Measurements from ENCODE around the gene PHF13.

PHF13 gene

DNA sequence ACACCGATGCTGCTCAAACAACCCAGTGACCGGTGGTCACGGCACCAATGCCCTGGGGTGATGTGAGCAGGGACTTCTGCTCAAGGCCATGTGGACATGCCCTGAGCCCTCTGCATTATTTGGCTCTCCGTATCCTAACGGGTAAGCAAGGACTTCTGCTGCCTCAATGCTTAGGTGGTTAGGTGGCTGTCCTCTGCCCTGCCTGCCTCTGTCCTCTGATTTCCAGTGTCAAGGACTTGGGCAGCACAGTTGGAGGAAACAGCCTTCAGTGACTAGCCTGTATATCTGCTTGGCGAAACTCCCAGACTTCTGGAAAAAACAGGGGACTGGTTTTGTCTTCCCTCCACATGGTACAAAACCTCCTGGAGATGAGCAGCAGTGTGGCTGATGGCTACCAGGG is 53.6 kb downstream of the PHF13 start:
- no peak for DNase-seq

DNA sequence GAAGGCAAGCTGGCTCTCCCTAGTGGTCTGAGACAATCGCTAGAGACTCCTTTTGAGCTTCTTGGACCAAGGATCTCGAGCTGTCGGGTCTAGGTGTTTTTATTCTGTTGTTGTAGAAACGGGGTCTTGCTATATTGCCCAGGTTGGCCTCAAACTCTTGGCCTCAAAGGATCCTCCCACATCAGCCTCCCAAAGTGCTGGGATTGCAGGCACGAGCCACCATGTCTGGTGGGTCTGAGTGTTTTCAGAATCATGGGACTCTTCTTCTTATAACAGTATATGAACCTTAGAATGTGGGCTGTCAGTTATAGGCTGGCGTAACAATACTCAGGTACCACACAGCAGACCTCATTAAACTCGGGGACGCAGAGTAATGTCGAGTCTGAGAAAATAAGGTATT is 55.0 kb downstream of the PHF13 start:
- DNase-seq: no peak

DNA sequence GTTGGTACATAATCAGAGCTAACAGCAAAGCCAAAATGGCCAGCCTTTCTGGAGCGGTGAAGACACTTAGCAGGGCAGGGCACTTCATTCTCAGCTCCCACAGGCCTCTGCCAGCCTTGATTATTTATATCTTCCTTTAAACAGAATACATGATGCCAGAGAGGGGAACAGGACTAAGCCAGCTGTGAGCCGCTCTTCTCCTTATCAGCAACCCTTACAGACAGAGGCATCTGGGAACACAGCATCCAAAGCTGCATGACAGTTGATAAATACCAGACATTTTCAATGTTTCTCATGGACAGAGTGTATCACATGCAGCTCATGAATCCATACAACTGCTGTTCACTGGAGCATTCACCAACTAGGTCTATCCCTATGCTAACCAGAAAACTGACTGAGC is 59.0 kb downstream of the PHF13 start:
- no peak for DNase-seq
